Measurements from ENCODE around the gene FSCN2. TPM values are rescaled to one million over a fixed set of nuclear protein-coding genes. Genes with fewer than 3 reads are reported as not detected.

Gene FSCN2
- total RNA-seq, 2 experiments from 2014 or later: 0.94 to 1.7 TPM

DNA sequence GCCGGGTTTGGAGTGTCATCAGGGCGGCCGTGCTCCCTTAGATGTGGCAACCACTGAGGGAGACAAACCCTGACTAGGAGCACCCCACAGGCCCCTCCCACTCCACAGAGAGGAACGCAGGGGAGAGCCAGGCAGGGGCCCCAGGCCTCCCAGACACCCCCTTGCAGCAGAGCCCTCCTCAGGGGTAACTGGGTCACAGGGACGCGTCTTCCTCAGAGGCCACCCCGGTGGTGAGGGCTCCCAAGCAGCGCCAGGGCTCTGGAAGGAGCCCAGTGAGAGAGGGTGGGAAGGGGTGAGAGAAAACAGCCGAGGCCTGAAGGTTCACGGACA lies 11.4 kb downstream of the FSCN2 start:
- Mint-ChIP-seq H3K27me3 (peaks cover 12% of the 10 kb centered on the region), H3K9me3 (no peaks in the 10 kb centered on the region), H3K4me1 (no peaks in the 10 kb centered on the region), H3K4me3 (no peak overlapping the region), H3K27ac (no peak overlapping the region), H3K36me3 (no peaks in the 10 kb centered on the region)
- ATAC-seq (ENCODE audit: low read depth): no peak
- POLR2A ChIA-PET: interaction anchor here (2.1 kb wide), 1 partner anchor 13 kb away, joined by 6 read pairs; the partner anchor contains the start of gene FAAP100
- no peak for DNase-seq

DNA sequence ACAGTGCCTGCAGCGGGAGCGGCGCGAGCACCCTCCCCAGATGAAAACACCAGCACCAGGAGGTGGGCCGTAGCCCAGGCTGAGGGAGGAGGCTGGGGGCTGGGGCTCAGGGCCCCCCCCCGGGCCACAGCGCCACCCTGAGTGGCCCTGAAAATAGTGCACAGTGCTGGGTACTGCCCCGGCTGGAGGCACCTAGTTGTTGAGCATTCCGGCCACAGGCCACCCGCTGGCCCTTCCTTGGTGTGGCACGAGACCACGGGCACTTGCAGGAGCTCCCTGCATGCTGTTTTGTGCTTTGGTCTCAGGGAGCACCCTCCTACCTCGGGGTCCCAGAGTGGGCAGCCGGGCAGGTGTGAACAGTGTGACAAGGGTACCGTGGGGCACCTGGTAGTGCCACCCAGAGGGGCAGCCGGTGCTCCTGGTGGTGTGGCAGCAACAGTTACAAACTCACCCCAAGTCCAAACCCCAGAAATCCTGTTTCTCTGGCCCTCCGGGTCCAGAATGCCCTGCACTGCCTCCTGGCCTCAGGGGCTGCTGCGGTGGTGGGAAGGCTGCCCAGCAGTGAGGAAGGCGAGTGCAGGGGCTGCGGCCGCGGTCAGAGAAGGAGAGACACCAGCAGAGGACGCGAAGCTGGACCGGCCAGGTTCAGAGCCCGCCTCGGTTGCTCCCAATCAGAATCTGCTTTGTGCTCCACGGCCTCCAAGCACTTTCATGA lies 11.9 kb downstream of the FSCN2 start:
- no peak for ATAC-seq (ENCODE audit: low read depth)
- H3K9me3 Mint-ChIP-seq: no peaks in the 10 kb centered on the region
- H3K27ac Mint-ChIP-seq: no peak overlapping the region
- no peak for DNase-seq
- no peaks in the 10 kb centered on the region for H3K4me1 Mint-ChIP-seq
- peaks cover 12% of the 10 kb centered on the region for H3K27me3 Mint-ChIP-seq
- H3K36me3 Mint-ChIP-seq: no peaks in the 10 kb centered on the region
- H3K4me3 Mint-ChIP-seq: no peak overlapping the region
- POLR2A ChIA-PET: interaction anchor here (2.1 kb wide), 1 partner anchor 12 kb away, joined by 6 read pairs; the partner anchor contains the start of gene FAAP100

- Mint-ChIP-seq H3K4me3 (no peak overlapping the region), H3K27me3 (peaks cover 9% of the 10 kb centered on the region), H3K27ac (no peak overlapping the region), H3K9me3 (no peaks in the 10 kb centered on the region), H3K36me3 (no peaks in the 10 kb centered on the region), H3K4me1 (no peaks in the 10 kb centered on the region)
- ATAC-seq (ENCODE audit: low read depth) (no peak), DNase-seq (no peak)
- POLR2A ChIA-PET: no interaction called here
These were observed 12.5 kb downstream of the FSCN2 start for GRCh38 chr17:81540676-81541027.

- POLR2A ChIA-PET: interaction anchor here (0.9 kb wide), 1 partner anchor 11 kb away, joined by 5 read pairs; the partner anchor contains the start of gene FAAP100
- peak overlapping the region; percentile 45 for H3K27ac Mint-ChIP-seq
- H3K36me3 Mint-ChIP-seq: no peaks in the 10 kb centered on the region
- no peaks in the 10 kb centered on the region for H3K9me3 Mint-ChIP-seq
- ATAC-seq (ENCODE audit: low read depth): no peak
- no peak for DNase-seq
- peaks cover 4% of the 10 kb centered on the region for H3K27me3 Mint-ChIP-seq
- H3K4me1 Mint-ChIP-seq: no peaks in the 10 kb centered on the region
- H3K4me3 Mint-ChIP-seq: no peak overlapping the region
These were observed 12.9 kb downstream of the FSCN2 start for GRCh38 chr17:81541123-81541522.

DNA sequence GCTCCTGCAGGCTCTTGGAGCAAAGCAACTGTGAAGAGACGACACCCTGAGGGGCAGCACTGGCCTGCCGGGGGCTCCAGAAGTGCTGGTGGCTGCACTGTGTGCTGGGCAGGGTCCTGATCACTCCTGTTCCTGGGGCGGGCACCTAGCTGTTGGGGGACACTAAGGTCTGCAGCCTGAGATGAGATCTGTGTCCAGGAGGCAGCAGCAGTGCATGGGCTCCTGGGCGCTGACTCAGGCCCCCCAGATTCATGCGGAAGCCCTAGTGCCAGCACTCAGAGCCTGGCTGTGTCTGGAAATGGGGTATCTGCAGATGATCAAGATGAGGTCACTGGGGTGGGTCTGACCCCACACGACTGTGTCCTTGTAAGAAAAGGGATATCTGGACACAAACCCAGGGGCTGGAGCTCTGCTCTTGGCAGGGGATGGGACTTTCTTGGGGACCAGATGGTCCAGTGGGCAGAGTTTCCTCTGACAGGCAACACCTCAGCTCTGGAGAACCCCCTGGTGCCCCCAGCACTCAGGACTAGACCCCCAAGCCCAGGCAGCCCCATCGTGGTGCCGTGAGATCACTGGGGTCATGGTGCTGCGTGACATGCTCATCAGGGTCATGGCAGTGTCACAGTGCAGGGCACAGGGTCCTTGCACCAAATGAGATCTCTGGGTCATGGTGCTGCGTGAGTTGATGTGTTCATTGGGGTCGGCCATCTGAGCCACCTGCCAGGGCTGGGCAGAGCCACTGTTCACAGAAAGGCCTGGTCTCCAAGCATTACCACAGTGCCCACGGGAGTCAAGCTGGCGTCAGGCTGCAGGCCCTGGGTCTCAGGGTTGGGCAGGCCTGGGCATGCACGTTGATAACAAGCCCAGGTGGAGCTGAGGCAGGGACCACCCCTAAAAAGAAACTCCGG lies 14.5 kb downstream of the FSCN2 start:
- no peak for ATAC-seq (ENCODE audit: low read depth)
- POLR2A ChIA-PET: interaction anchor here (1.2 kb wide), 1 partner anchor 9 kb away, joined by 7 read pairs; the partner anchor contains the start of gene FAAP100
- Mint-ChIP-seq H3K27ac (no peak overlapping the region), H3K9me3 (no peaks in the 10 kb centered on the region), H3K4me3 (no peak overlapping the region), H3K27me3 (no peaks in the 10 kb centered on the region), H3K4me1 (no peaks in the 10 kb centered on the region), H3K36me3 (no peaks in the 10 kb centered on the region)
- DNase-seq: no peak

DNA sequence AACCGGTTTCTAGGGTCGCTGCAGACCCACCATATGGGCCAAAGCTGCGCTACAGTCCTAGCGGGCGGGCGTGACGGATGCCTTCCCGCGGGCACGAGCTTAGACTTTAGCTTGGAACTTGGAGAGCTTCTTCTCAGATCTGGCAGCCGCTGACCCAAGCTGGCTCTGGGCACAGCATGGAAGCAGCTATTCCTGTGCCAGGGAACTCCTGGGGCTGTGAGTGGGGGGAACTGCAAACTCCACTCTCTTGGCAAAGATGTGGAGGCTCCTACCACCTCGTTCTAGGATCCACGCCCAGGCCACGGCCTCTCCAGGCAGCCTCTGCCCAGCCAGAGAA lies 15.1 kb downstream of the FSCN2 start:
- no peak overlapping the region for H3K27ac Mint-ChIP-seq
- H3K9me3 Mint-ChIP-seq: no peaks in the 10 kb centered on the region
- H3K36me3 Mint-ChIP-seq: no peaks in the 10 kb centered on the region
- no peak overlapping the region for H3K4me3 Mint-ChIP-seq
- H3K4me1 Mint-ChIP-seq: no peaks in the 10 kb centered on the region
- ATAC-seq (ENCODE audit: low read depth) (no peak), DNase-seq (no peak)
- no peaks in the 10 kb centered on the region for H3K27me3 Mint-ChIP-seq
- POLR2A ChIA-PET: interaction anchor here (1.0 to 1.2 kb wide), 2 partner anchors 9 to 24 kb away, joined by 3 to 7 read pairs; partner anchors contain the start of gene FAAP100

GRCh38 chr17:81543756-81544155 lies 15.6 kb downstream of the FSCN2 start:
- H3K27ac Mint-ChIP-seq: no peak overlapping the region

DNA sequence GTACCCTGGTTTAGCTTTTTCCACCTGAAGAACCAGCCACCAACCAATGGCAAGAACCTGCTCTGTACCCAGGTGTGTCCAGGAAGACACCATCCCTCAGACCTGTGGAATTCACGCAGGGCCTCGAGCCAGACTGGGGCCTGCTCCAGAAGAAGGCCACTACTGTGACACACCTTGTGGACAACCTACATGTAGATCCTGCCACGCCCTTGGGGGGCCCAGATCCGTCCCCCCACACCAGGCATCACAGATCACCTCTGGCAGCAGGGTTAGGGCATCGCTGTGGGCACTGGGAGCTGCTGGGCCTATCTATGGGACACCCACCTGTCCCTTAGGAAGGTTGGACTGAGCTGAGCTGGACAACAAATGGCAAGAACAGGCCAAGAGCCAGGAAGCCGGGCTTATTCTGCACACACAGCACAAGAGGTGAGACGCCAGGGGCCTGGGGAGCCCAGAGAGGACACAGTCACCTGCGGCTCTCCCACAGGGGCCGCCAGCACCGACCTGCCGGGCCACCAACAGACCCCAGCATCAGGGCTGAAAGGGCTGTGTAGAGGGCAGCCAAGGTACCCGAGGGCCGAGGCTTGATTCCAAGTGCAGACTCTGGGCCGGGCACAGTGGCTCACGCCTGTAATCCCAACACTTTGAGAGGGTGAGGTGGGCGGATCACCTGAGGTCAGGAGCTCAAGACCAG lies 16.3 kb downstream of the FSCN2 start:
- no peaks in the 10 kb centered on the region for H3K27me3 Mint-ChIP-seq
- peaks cover 1% of the 10 kb centered on the region for H3K4me1 Mint-ChIP-seq
- no peak overlapping the region for H3K4me3 Mint-ChIP-seq
- ATAC-seq (ENCODE audit: low read depth) (no peak), DNase-seq (no peak)
- H3K36me3 Mint-ChIP-seq: no peaks in the 10 kb centered on the region
- H3K27ac Mint-ChIP-seq: no peak overlapping the region
- POLR2A ChIA-PET: interaction anchor here (1.0 to 1.2 kb wide), 2 partner anchors 8 to 25 kb away, joined by 3 to 7 read pairs; partner anchors contain the start of gene FAAP100
- H3K9me3 Mint-ChIP-seq: no peaks in the 10 kb centered on the region

More at GRCh38 chr17:81543756-81544155, 15.6 kb downstream of the FSCN2 start:
- ATAC-seq (ENCODE audit: low read depth) (no peak), DNase-seq (no peak)
- Mint-ChIP-seq H3K4me3 (no peak overlapping the region), H3K27me3 (no peaks in the 10 kb centered on the region), H3K36me3 (no peaks in the 10 kb centered on the region), H3K4me1 (no peaks in the 10 kb centered on the region), H3K9me3 (no peaks in the 10 kb centered on the region)
- POLR2A ChIA-PET: interaction anchor here (1.0 to 1.2 kb wide), 2 partner anchors 8 to 25 kb away, joined by 3 to 7 read pairs; partner anchors contain the start of gene FAAP100

DNA sequence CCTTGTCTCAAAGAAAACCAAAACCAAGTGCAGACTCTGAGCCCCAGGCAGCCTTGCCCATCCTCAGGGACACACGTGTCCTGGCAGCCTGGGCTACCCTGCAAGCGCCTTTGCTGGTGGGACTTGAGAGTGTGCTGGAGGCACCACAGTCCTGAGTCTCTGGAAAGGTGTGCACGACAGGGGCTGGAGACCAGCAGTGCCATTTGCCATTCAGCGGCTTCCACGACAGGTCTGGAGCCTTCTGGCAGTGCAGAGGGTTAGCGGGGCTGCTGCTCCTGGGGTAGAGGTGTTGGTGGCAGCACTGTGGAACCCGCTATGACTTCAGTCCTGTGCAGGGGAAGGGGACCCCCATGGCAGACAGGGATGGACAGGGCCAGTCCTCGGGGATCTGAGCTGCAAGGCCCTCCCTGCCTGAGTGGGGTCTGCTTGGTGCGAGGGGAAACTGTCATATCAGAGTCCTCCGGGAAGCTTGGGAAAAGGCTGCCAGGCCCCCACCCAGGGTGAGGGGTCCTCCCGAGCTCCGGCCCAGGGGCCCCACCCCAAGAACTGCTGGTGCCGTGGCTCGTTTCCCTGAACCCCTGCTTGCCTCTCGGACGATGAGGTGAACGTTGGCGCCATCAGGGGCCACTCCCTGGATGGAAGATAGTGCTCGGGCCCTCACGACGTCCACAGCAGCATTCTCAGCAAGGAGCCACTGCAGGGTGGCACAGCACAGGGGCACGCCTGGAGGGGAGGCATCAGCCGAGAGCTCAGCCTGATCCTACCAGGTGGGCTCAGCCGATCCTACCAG lies 17.2 kb downstream of the FSCN2 start:
- ATAC-seq (ENCODE audit: low read depth) (no peak), DNase-seq (no peak)
- no peak overlapping the region for H3K27ac Mint-ChIP-seq
- H3K27me3 Mint-ChIP-seq: no peaks in the 10 kb centered on the region
- POLR2A ChIA-PET: no interaction called here
- peaks cover 1% of the 10 kb centered on the region for H3K4me1 Mint-ChIP-seq
- peaks cover 2% of the 10 kb centered on the region for H3K36me3 Mint-ChIP-seq
- no peaks in the 10 kb centered on the region for H3K9me3 Mint-ChIP-seq
- no peak overlapping the region for H3K4me3 Mint-ChIP-seq

DNA sequence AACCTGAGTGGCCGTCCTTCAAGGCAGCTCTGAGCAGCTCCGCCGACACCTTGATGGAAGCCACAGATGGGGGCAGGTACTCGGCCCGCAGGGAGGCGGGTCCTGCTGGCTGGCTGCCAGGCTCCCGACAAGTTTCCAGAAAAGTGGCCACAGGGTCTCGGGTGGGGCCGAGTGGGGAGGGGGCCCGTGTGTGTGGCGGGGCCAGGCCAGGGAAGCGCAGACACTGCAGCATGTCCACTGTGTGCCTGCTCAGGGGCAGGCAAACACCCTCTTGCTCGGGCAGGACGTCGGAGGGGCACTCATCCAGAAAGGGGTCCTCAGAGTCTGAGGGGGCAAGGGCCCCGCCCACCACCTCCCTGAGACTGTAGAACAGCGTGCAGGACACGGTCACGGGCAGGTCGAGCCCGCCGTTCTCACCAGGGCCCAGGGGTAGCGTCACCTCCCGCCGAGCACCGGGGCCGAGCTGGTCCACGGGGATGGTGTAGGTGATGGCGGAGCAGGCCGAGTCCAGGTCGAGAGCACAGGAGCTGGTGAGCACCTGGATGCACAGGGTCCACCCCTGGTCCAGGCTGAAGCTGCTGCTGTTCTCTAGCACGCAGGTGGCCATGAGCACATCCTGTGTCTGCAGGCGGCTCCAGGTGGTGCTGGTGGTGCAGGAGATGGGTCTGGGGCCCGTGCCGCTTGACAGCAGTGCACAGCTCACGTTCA lies 18.9 kb downstream of the FSCN2 start:
- Mint-ChIP-seq H3K4me3 (no peak overlapping the region), H3K27me3 (no peaks in the 10 kb centered on the region), H3K9me3 (no peaks in the 10 kb centered on the region), H3K27ac (no peak overlapping the region), H3K4me1 (peaks cover 7% of the 10 kb centered on the region), H3K36me3 (peaks cover 2% of the 10 kb centered on the region)
- POLR2A ChIA-PET: interaction anchor here (0.7 kb wide), 1 partner anchor 338 kb away, joined by 4 read pairs; no protein-coding TSS in a partner anchor
- DNase-seq (no peak), ATAC-seq (ENCODE audit: low read depth) (no peak)

DNA sequence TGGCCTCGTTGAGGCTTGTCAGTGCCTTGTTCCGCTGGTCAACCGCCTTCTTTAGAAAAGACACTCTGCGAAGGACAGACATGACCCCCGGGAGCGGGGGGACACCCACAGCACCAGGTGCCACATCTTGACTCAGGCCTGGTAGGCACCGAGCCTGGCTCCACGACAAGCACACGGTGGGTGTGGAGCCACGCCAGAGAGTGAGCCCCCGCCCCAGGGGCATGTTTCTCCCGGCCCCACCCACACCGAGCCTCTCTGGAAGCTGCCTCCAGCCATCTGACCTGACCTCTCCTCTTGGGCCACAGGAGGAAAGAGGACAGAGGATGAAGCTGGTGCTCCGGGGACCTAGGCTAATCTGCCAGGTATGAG lies 19.4 kb downstream of the FSCN2 start:
- Mint-ChIP-seq H3K9me3 (no peaks in the 10 kb centered on the region), H3K36me3 (peaks cover 2% of the 10 kb centered on the region), H3K4me1 (peaks cover 7% of the 10 kb centered on the region), H3K4me3 (no peak overlapping the region), H3K27ac (no peak overlapping the region), H3K27me3 (no peaks in the 10 kb centered on the region)
- ATAC-seq (ENCODE audit: low read depth) (no peak), DNase-seq (no peak)
- POLR2A ChIA-PET: no interaction called here

- no peaks in the 10 kb centered on the region for H3K9me3 Mint-ChIP-seq
- H3K27me3 Mint-ChIP-seq: no peaks in the 10 kb centered on the region
- ATAC-seq (ENCODE audit: low read depth): no peak
- peaks cover 2% of the 10 kb centered on the region for H3K36me3 Mint-ChIP-seq
- H3K27ac Mint-ChIP-seq: no peak overlapping the region
- no peak for DNase-seq
- H3K4me1 Mint-ChIP-seq: peaks cover 15% of the 10 kb centered on the region
- H3K4me3 Mint-ChIP-seq: no peak overlapping the region
- POLR2A ChIA-PET: no interaction called here
These were observed 20.9 kb downstream of the FSCN2 start for GRCh38 chr17:81549031-81549557.
